ENCODE results near the gene OR8U1. TPM values are rescaled to one million over a fixed set of nuclear protein-coding genes. Genes with fewer than 3 reads are reported as not detected.
"Not testable (repeated sequence)": the region's sequence is repeated elsewhere in the genome, so short reads cannot be mapped to it uniquely, and the experiment has no call there.

The OR8U1 gene
- total RNA-seq, 2 experiments from 2014 or later, result not detected

- no peak for ATAC-seq
- POLR2A ChIA-PET, result no interaction called here
- H3K9me3 Mint-ChIP-seq, result peaks cover 8% of the 10 kb centered on the region
- intact Hi-C loops (cut with micrococcal nuclease), result no loop called here
- no peak within 1 kb of the TSS for H3K27ac Mint-ChIP-seq
- H3K36me3 Mint-ChIP-seq (ENCODE audit: low read depth), result no peaks in the 10 kb centered on the region
- CTCF ChIA-PET, result no interaction called here
- H3K4me1 Mint-ChIP-seq (ENCODE audit: low read depth), result no peaks in the 10 kb centered on the region
- H3K4me3 Mint-ChIP-seq, result no peak within 1 kb of the TSS
- DNase-seq, result no peak
- TF ChIP-seq CTCF (IDR thresholded peaks at IDR 0.05), result no peak
- no peaks in the 10 kb centered on the region for H3K27me3 Mint-ChIP-seq
Observed at GRCh38 chr11:56353991-56354390, 21.4 kb upstream of the OR8U1 start, which contains the start of gene OR8J1. Gene OR8J1 (plus strand): TSS chr11:56354291. CDS start chr11:56360247, 5,956 bp downstream.

GRCh38 chr11:56380120-56380519, 4.7 kb downstream of the OR8U1 start:
- H3K27ac Mint-ChIP-seq, result no peak overlapping the region
- no peak overlapping the region for H3K4me3 Mint-ChIP-seq
- no peaks in the 10 kb centered on the region for H3K4me1 Mint-ChIP-seq (ENCODE audit: low read depth)
- H3K9me3 Mint-ChIP-seq, result peaks cover 8% of the 10 kb centered on the region
- no peak for TF ChIP-seq CTCF (IDR thresholded peaks at IDR 0.05)
- no peak for ATAC-seq
- ChIA-PET CTCF (no interaction called here), POLR2A (no interaction called here)
- no peaks in the 10 kb centered on the region for H3K36me3 Mint-ChIP-seq (ENCODE audit: low read depth)
- no peaks in the 10 kb centered on the region for H3K27me3 Mint-ChIP-seq
- intact Hi-C loops (cut with micrococcal nuclease), result no loop called here
- no peak for DNase-seq

- ATAC-seq (no peak), DNase-seq (no peak)
- CTCF ChIA-PET, result no interaction called here
- H3K27ac Mint-ChIP-seq, result no peak overlapping the region
- H3K36me3 Mint-ChIP-seq (ENCODE audit: low read depth), result no peaks in the 10 kb centered on the region
- H3K4me1 Mint-ChIP-seq (ENCODE audit: low read depth), result no peaks in the 10 kb centered on the region
- no peak overlapping the region for H3K4me3 Mint-ChIP-seq
- H3K27me3 Mint-ChIP-seq, result no peaks in the 10 kb centered on the region
- intact Hi-C loops (cut with micrococcal nuclease), result no loop called here
- POLR2A ChIA-PET, result no interaction called here
- no peak for TF ChIP-seq CTCF (IDR thresholded peaks at IDR 0.05)
- H3K9me3 Mint-ChIP-seq, result peaks cover 10% of the 10 kb centered on the region
Observed at GRCh38 chr11:56394381-56394780, 19.0 kb downstream of the OR8U1 start.

- Mint-ChIP-seq H3K4me1 (ENCODE audit: low read depth) (no peaks in the 10 kb centered on the region), H3K27me3 (no peaks in the 10 kb centered on the region), H3K9me3 (peaks cover 8% of the 10 kb centered on the region), H3K4me3 (no peak overlapping the region), H3K27ac (no peak overlapping the region), H3K36me3 (ENCODE audit: low read depth) (no peaks in the 10 kb centered on the region)
- ATAC-seq (no peak), DNase-seq (no peak)
- intact Hi-C loops (cut with micrococcal nuclease), result no loop called here
- CTCF ChIA-PET, result no interaction called here
- POLR2A ChIA-PET, result no interaction called here
- TF ChIP-seq CTCF (IDR thresholded peaks at IDR 0.05), result no peak
Observed at GRCh38 chr11:56396047-56396446, 20.6 kb downstream of the OR8U1 start.

- H3K36me3 Mint-ChIP-seq (ENCODE audit: low read depth); DNase-seq; H3K4me3 Mint-ChIP-seq; H3K27ac Mint-ChIP-seq; H3K27me3 Mint-ChIP-seq; H3K4me1 Mint-ChIP-seq (ENCODE audit: low read depth); POLR2A ChIA-PET; intact Hi-C loops (cut with micrococcal nuclease); ATAC-seq; CTCF ChIA-PET: not testable (repeated sequence)
- peaks cover 21% of the 10 kb centered on the region for H3K9me3 Mint-ChIP-seq
Observed at GRCh38 chr11:56401858-56402461, 26.5 kb downstream of the OR8U1 start.

- POLR2A ChIA-PET, result no interaction called here
- Mint-ChIP-seq H3K27ac (no peak overlapping the region), H3K36me3 (ENCODE audit: low read depth) (no peaks in the 10 kb centered on the region), H3K9me3 (peaks cover 37% of the 10 kb centered on the region), H3K4me1 (ENCODE audit: low read depth) (no peaks in the 10 kb centered on the region), H3K27me3 (no peaks in the 10 kb centered on the region), H3K4me3 (no peak overlapping the region)
- CTCF ChIA-PET, result no interaction called here
- no peak for DNase-seq
- no peak for ATAC-seq
- intact Hi-C loops (cut with micrococcal nuclease), result no loop called here
- TF ChIP-seq CTCF (IDR thresholded peaks at IDR 0.05), result no peak
Observed at GRCh38 chr11:56404393-56404792, 29.0 kb downstream of the OR8U1 start.
